GM19025 (cell line): ENCODE results near the gene CRYBG2.
"Not testable (repeated sequence)": the region's sequence is repeated elsewhere in the genome, so short reads cannot be mapped to it uniquely, and the experiment has no call there.

Source experiments
- ATAC-seq: cut with Tn5 transposase; IDR thresholded peaks from one replicate; pipeline ENCODE4 v1.9.1; 2021; ENCODE audit warnings: mild to moderate bottlenecking, low read depth, moderate library complexity; ENCODE audit not compliant: unreplicated experiment

CRYBG2 gene

GRCh38 chr1:26353976-26354820, at the start of gene CRYBG2:
CRYBG2 (minus strand) TSS chr1:26354130; CDS start chr1:26346657, 7,473 bp downstream.
- no peak for ATAC-seq

- ATAC-seq, result no peak
These were observed 49.7 kb upstream of the CRYBG2 start for GRCh38 chr1:26403656-26404055.

DNA sequence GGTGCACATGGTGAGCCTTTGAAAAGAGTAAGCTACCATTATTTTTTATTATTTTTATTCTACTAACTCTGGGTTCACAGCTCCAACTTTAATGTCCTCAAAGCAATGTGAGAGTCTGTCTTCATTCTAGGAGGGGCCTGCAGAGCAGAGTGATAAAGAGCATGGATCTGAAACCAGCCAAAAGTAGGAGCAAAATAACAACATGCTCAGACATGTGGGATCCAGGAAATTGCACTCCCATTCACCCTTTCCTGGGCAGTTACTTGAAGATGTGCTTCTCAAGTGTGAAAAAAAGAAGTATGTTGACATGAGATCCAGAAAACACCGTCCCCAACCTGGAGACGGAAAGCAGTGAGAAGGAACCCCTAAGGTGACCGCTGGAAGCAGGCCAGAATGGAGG, 48.0 kb upstream of the CRYBG2 start:
- no peak for ATAC-seq

DNA sequence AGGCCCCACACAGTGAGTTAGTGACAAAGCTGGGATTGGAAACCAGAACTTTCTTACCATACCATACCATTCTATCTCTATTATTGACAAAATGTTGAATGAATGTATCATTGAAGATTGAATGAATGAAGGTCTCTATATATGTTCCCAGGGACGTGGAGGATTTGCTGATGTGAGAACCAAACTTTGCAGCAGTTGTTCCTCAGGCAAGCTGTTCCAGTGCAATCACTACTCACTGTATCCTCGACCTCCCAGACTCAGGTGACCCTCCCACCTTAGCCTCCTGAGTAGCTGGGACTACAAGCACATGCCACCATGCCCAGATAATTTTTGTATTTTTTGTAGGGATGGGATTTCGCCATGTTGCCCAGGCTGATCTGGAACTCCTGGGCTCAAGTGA, 45.1 kb upstream of the CRYBG2 start:
- ATAC-seq, result no peak

DNA sequence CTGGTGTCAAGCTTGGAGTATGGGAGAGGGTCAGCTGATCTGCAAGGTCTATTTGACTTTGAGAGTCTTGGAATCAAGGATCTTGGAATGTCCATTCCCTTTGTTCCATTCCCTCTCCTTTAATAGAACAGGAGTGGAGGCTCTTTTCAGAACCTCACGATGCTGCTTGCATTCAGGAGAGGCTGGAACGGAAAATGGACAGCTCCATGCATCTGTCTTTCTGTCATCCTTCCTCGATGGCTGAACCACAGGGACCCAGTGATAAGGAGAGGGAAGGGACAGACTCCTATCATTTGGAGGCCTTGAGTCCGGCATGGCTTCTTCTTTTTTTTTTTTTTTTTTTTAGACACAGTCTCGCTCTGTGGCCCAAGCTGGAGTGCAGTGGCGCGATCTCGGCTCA, 41.8 kb upstream of the CRYBG2 start:
- no peak for ATAC-seq

DNA sequence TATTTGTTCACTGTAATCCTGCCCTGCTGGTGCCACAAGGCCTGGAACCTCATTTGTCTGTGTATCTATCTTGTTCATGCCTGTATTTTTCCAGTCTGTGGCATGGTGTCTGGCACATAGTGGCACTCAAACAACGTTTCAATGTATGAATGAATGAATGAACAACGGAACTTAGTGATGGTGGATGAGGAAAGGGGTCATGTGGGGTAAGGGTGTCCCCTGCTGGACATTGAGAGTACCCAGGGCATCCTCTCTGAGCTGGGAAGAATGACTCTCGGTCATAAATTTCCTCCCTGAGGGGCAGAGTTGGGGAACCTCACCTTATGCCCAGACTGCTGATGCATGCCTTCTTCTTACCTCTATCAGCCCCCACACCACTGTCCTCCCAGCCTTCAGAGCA, 37.5 kb upstream of the CRYBG2 start:
- no peak for ATAC-seq

GRCh38 chr1:26389604-26390247, 35.8 kb upstream of the CRYBG2 start:
- ATAC-seq, result no peak

DNA sequence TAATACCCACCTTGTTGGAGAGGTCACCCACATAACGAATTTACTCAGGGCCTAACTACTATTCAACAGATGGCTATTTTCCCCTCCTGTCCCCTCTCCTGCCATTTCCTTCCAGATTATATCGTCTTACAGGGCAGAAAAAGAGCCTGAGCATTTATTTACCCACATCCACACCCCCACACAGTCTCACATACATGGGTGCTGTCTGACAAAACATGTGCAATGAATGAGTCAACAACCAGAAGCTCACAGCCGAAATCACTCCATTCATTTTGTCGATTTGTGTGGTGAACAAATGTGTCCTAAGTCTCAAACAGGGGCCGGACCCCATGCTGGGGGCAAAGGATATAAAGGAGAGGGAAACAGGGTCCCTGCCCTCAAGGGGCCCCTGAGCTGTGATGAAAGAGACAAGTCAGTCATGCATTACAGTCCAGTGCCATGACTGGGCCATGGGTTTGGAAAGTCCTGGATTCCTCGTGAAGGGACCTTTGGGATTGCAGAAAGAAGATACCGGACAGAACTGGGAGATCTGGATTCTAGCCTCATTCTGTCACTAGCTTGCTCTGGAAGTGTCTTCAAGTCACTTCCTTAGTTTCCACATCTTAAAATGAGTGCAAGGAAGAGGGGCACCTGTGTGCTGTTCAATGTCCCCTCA, 35.0 kb upstream of the CRYBG2 start:
- no peak for ATAC-seq

DNA sequence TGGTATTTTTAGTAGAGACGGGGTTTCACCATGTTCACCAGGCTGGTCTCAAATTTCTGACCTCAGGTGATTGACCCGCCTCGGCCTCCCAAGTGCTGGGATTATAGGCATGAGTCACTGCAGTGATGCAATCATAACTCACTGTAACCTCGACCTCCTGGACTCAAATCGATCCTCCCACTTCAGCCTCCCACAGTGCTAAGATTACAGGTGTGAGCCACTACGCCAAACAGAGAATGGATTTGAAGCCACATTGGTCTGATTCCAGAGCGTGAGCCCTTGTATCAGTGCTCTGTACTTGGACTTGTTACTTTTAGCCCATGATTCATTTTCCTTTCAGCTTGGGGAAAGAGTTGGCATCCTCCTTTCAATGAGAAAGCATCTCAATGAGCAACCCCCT, 33.5 kb upstream of the CRYBG2 start:
- no peak for ATAC-seq

GRCh38 chr1:26385063-26385462, 31.1 kb upstream of the CRYBG2 start:
- ATAC-seq, result not testable (repeated sequence)

GRCh38 chr1:26384076-26384475, 30.1 kb upstream of the CRYBG2 start:
- ATAC-seq, result no peak

GRCh38 chr1:26378879-26379251, 24.9 kb upstream of the CRYBG2 start:
- ATAC-seq, result no peak

DNA sequence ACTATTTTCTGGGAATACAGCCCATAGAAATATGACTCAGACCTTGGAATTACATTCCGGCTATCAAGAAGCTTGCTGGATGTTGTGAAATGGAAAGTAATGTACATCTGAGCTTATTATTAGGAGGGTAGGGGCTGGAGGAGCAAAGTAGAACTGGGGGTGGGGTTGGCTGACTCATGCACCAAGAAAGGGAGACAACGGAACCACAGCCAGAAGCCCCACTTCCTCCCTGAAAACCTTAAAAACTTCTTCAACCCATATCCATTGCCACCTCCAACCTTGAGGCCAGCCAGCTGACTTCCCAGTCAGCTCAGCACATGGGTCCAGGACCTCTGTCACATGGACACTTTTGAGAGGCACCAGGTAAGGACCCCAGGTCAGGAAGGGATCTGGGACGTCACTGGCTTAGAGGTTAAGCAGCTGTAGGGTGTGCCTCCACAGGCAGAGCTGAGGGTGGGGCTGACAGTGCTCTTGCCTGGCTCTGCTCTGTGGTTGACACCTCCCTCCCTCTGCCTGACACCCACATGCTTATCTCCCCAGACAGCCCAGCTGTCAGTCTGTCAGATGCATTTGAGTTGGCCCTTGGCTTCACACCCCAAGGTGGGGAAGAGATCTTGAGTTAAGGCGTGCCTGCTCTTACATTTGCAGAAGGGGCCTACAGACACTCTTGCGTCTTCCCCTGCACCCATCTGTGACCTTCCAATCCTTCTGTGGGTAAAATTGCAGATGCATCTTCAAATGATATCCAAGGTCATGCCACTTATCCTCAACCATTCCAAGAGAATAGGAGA, 24.4 kb upstream of the CRYBG2 start:
- ATAC-seq, result peak; percentile 87

DNA sequence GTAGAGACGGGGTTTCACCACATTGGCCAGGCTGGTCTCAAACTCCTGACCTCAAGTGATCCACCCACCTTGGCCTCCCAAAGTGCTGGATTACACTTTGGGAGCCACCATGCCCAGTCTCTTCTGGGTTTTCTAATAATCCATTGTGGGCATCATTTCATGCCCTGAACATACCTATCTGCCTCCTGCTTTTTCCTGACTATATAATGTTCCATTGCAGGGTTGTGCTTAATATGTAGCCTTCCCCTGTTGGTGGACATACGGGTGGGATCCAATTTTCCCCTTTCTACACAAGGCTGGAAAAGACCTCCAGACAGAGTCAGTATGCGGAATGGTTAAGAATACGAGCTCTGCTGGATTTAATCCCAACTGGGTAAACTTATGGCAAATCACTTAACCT, 22.1 kb upstream of the CRYBG2 start:
- ATAC-seq, result no peak

- ATAC-seq, result no peak
These were observed 21.2 kb upstream of the CRYBG2 start for GRCh38 chr1:26375081-26375480.

GRCh38 chr1:26374361-26374760, 20.4 kb upstream of the CRYBG2 start:
- ATAC-seq, result not testable (repeated sequence)

DNA sequence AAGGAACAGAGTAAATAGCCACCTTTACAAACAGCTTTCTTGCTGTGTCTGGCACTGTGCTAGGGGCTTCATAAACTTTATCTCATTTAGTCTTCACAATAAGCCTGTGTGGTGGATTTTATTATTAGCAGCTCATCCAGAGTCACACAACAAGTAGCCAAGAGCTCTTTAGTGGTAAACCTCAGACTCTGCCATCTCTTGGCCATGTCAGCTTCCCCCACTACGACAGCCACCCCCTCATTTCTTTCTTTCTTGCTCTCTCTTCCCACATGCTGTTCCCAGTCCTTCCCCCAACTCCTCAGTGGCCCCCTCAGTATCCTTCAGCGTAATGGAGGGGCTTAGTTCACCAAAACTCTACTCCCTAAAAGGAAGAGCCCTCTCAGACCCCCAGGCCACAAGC, 19.9 kb upstream of the CRYBG2 start:
- no peak for ATAC-seq

- no peak for ATAC-seq
These were observed 19.4 kb upstream of the CRYBG2 start for GRCh38 chr1:26373281-26373680.

DNA sequence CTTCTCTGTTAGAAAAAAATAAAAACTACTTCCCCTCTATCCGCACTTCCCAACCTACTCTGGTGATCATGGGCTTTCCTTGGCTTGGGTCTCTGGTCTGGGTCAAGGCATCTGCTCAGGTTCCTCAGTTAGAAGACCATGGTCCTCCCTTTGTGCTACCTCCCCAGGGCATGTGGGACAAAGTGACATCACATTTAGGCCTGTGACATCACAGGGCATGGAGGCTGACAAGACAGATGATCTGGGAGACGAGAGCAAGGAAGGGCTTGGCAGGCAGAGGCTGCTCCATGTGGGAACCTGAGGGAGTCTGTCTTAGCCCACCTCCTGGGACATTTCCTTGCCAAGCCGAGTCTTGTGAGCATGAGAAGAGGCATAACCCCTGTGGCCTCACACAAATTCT, 18.7 kb upstream of the CRYBG2 start, which contains the start of gene ZNF683:
TSS of gene ZNF683 (minus strand) at position 140 of the 400 bp plus-strand sequence. CDS start 4,179 bp downstream, outside the sequence.
- not testable (repeated sequence) for ATAC-seq

DNA sequence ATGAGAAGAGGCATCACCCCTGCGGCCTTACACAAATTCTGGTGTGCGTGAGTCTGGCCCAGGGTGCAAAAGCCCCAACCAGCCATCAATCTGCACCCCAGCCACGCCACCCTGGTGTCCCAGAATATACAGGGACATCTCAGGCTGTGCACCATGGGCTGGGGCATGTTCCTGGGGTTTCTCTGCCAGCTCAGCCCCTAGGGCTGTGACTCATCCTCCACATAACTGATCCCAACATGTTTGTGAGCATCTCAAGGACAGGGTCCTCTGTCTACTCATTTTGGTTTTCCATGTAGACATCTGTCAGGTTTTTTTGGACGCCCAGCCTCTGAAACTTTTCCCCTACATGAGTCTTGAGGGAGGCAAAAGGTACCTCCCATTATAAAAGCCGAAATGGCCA, 18.1 kb upstream of the CRYBG2 start:
- no peak for ATAC-seq
